Endothelial cell of umbilical vein (primary cell): ENCODE data around the gene KRTAP3-3. TPM values are rescaled to one million over a fixed set of nuclear protein-coding genes. Genes with fewer than 3 reads are reported as not detected.

ENCODE experiments used
- BruUV-seq: library from RNA; stranded (reverse); fragments of 400-500 nt; replicated peaks from 2 replicates; lab custom pipeline; 2021; lab: Mats Ljungman, UMichigan
- CTCF ChIA-PET: fragments of 300-600, 350-600 bp; sonication (Branson Sonifier 250); formaldehyde crosslinking; loops from one replicate; lab custom pipeline; 2021; ENCODE audit warnings: antibody characterized with exemption, inconsistent platforms; lab: Charles Lee
- POLR2A ChIA-PET: fragments of 300-600, 350-600 bp; sonication (Branson Sonifier 250); formaldehyde crosslinking; loops from one replicate; lab custom pipeline; 2021; ENCODE audit warnings: antibody characterized with exemption, inconsistent platforms; lab: Charles Lee
- DNase-seq: peaks from one replicate; pipeline ENCODE4 v3.0.0-alpha.2; 2011; ENCODE audit warnings: low read depth, low spot score
- FAIRE-seq: peaks from 2 replicates; lab custom pipeline; 2011; peaks lifted over from hg19 to GRCh38; lab: Jason Lieb, UNC
- H2AFZ ChIP-seq: 2 replicates; pipeline ENCODE4 v1.6.0; 2012; ENCODE audit warnings: low read depth, low read length, control low read depth, inconsistent platforms
- H3K27ac ChIP-seq: 2 replicates; pipeline ENCODE4 v1.5.1; 2011; ENCODE audit warnings: low read depth, mild to moderate bottlenecking, control low read depth, low read length, moderate library complexity; ENCODE audit not compliant: insufficient read depth
- H3K27me3 ChIP-seq, 2 experiments: 2 replicates each; pipeline versions ENCODE4 v1.6.0 to v1.6.1; 2011; ENCODE audit warnings: low read length in 2 of 2, mixed read lengths in 1 of 2; ENCODE audit not compliant: control insufficient read depth in 2 of 2, insufficient read depth in 2 of 2
- H3K36me3 ChIP-seq, 2 experiments: 2 replicates in 1 of 2; 3 replicates in 1 of 2; pipeline ENCODE4 v1.5.1; 2011; ENCODE audit warnings: low read length in 2 of 2, mild to moderate bottlenecking in 1 of 2, moderate library complexity in 1 of 2; ENCODE audit not compliant: control insufficient read depth in 2 of 2, insufficient read depth in 2 of 2; ENCODE audit errors: extremely low read depth in 1 of 2
- H3K4me1 ChIP-seq: 3 replicates; pipeline ENCODE4 v1.5.1; 2011; ENCODE audit warnings: mild to moderate bottlenecking, low read length; ENCODE audit not compliant: control insufficient read depth, insufficient read depth; ENCODE audit errors: extremely low read depth
- H3K4me2 ChIP-seq: 2 replicates; pipeline ENCODE4 v1.6.1; 2011; ENCODE audit warnings: low read length, control low read depth, mixed read lengths; ENCODE audit not compliant: insufficient read depth
- H3K4me3 ChIP-seq, 3 experiments: fragments of 200-600 bp in 1 of 3; sonication (generic), shearing (Covaris generic) in 1 of 3; replicated peaks in 1 of 3; 2 replicates each; pipeline ENCODE4 v1.5.1; 2011 to 2016; ENCODE audit warnings: control low read depth in 3 of 3, low read length in 3 of 3, mild to moderate bottlenecking in 2 of 3, inconsistent platforms in 1 of 3, low read depth in 1 of 3, moderate library complexity in 1 of 3; ENCODE audit not compliant: insufficient read depth in 1 of 3
- H3K79me2 ChIP-seq: 2 replicates; pipeline ENCODE4 v1.6.0; 2012; ENCODE audit warnings: low read length, inconsistent platforms; ENCODE audit not compliant: control insufficient read depth, insufficient read depth
- H3K9ac ChIP-seq: replicated peaks from 2 replicates; pipeline ENCODE3; 2011; ENCODE audit warnings: low read length, control low read depth; ENCODE audit not compliant: insufficient read depth; ENCODE audit errors: extremely low read depth
- H3K9me1 ChIP-seq: replicated peaks from 3 replicates; pipeline ENCODE4 v1.6.0; 2011; ENCODE audit warnings: mild to moderate bottlenecking, low read length; ENCODE audit not compliant: control insufficient read depth, insufficient read depth; ENCODE audit errors: extremely low read depth
- H3K9me3 ChIP-seq: replicated peaks from 2 replicates; pipeline ENCODE4 v1.5.1; 2012; ENCODE audit warnings: low read length, inconsistent platforms; ENCODE audit not compliant: control insufficient read depth, insufficient read depth
- H4K20me1 ChIP-seq: replicated peaks from 2 replicates; pipeline ENCODE3; 2011; ENCODE audit warnings: mild to moderate bottlenecking, low read length; ENCODE audit not compliant: control insufficient read depth, insufficient read depth; ENCODE audit errors: extremely low read depth
- FOS ChIP-seq: IDR thresholded peaks from 2 replicates; pipeline ENCODE4 v1.6.1; 2011; ENCODE audit warnings: mild to moderate bottlenecking, low read length, moderate library complexity, borderline replicate concordance; ENCODE audit not compliant: insufficient read depth
- JUN ChIP-seq: IDR thresholded peaks from 2 replicates; pipeline ENCODE4 v1.6.1; 2011; ENCODE audit warnings: borderline replicate concordance, low read depth; ENCODE audit not compliant: insufficient read length, insufficient read depth
- MYC ChIP-seq: IDR thresholded peaks from one replicate; pipeline ENCODE4 v1.6.1; 2011; ENCODE audit warnings: mild to moderate bottlenecking, low read depth, low read length
- dilution Hi-C: fragments of 300-500 bp; cut with MboI; formaldehyde crosslinking; loops from one replicate; pipeline ENCODE4 v1.15.0; 2019; ENCODE audit warnings: low sequenced_read_pairs; ENCODE audit not compliant: extremely low pct_ligation_motif_present
- intact Hi-C: fragments of 100-400 bp; cut with micrococcal nuclease; formaldehyde crosslinking; loops from one replicate; pipeline ENCODE4 v1.10.0; 2022
- polyA plus RNA-seq, 4 experiments: library from polyadenylated mRNA; depleted of rRNA in 3 of 4; stranded (reverse) in 3 of 4; unstranded in 1 of 4; fragments of >200 nt; gene quantifications; 2 replicates each; pipeline versions ENCODE4 v1.2.1 to v1.2.3, GENCODE V29; 2011 to 2012; ENCODE audit warnings: missing spikeins in 1 of 4
- total RNA-seq: library from RNA; stranded (reverse); gene quantifications from 2 replicates; pipeline ENCODE4 v1.2.3, GENCODE V29; 2021
- TF ChIP-seq, protein P1 (sequence below), 2 donors: IDR thresholded peaks; 1 replicate in 1 of 2; 2 replicates in 1 of 2; pipeline ENCODE4 v1.5.1; 2011; ENCODE audit warnings: low read length in 2 of 2, mild to moderate bottlenecking in 2 of 2, moderate library complexity in 2 of 2, control low read depth in 1 of 2, inconsistent platforms in 1 of 2, low read depth in 1 of 2; ENCODE audit not compliant: insufficient read depth in 1 of 2; ENCODE audit errors: extremely low read depth in 1 of 2

KRTAP3-3 gene
- total and polyA plus RNA-seq, 2 donors (not counting 3 experiments of a cell fraction or from before 2014, with no cell fraction given) = not detected

- ChIA-PET POLR2A (no interaction called here), CTCF (no interaction called here)
- Histone ChIP-seq H3K27ac (no peak overlapping the region), H4K20me1 (no peaks in the 10 kb centered on the region), H3K27me3 (peaks cover 2 to 3% of the 10 kb centered on the region in 2 experiments), H3K9ac (no peak overlapping the region), H3K4me1 (no peaks in the 10 kb centered on the region), H3K9me3 (no peaks in the 10 kb centered on the region), H2AFZ (no peak overlapping the region), H3K36me3 (no peaks in the 10 kb centered on the region), H3K4me3 (no peak overlapping the region), H3K9me1 (no peaks in the 10 kb centered on the region), H3K4me2 (no peak overlapping the region), H3K79me2 (no peaks in the 10 kb centered on the region)
- dilution Hi-C loops (no loop called here), intact Hi-C loops (no loop called here)
- TF ChIP-seq JUN (no peak), FOS (no peak), MYC (no peak)
- TF ChIP-seq, protein P1, sequence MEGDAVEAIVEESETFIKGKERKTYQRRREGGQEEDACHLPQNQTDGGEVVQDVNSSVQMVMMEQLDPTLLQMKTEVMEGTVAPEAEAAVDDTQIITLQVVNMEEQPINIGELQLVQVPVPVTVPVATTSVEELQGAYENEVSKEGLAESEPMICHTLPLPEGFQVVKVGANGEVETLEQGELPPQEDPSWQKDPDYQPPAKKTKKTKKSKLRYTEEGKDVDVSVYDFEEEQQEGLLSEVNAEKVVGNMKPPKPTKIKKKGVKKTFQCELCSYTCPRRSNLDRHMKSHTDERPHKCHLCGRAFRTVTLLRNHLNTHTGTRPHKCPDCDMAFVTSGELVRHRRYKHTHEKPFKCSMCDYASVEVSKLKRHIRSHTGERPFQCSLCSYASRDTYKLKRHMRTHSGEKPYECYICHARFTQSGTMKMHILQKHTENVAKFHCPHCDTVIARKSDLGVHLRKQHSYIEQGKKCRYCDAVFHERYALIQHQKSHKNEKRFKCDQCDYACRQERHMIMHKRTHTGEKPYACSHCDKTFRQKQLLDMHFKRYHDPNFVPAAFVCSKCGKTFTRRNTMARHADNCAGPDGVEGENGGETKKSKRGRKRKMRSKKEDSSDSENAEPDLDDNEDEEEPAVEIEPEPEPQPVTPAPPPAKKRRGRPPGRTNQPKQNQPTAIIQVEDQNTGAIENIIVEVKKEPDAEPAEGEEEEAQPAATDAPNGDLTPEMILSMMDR (IDR thresholded peaks at IDR 0.05; ENCODE audit: extremely low read depth in 1 of 2, insufficient read depth in 1 of 2, low read depth in 1 of 2, low read length in 2 of 2) = no peak
- no TSS peak for BruUV-seq
- FAIRE-seq (no peak), DNase-seq (no peak)
These were observed 1.2 kb upstream of the KRTAP3-3 start for GRCh38 chr17:40995116-40995515.

- ChIA-PET CTCF (interaction anchor here (1.4 kb wide), 1 partner anchor 30 kb away, joined by 3 read pairs; no protein-coding TSS in a partner anchor), POLR2A (no interaction called here)
- Histone ChIP-seq H3K36me3 (no peaks in the 10 kb centered on the region), H2AFZ (no peak overlapping the region), H3K9me3 (no peaks in the 10 kb centered on the region), H3K79me2 (no peaks in the 10 kb centered on the region), H3K27me3 (peaks cover 2 to 3% of the 10 kb centered on the region in 2 experiments), H3K4me2 (no peak overlapping the region), H3K4me3 (no peak overlapping the region), H3K27ac (no peak overlapping the region), H3K4me1 (no peaks in the 10 kb centered on the region), H3K9me1 (no peaks in the 10 kb centered on the region), H4K20me1 (no peaks in the 10 kb centered on the region), H3K9ac (no peak overlapping the region)
- no peak for TF ChIP-seq FOS
- DNase-seq (no peak), FAIRE-seq (no peak)
- intact Hi-C loops (no loop called here), dilution Hi-C loops (no loop called here)
- no TSS peak for BruUV-seq
These were observed 880 bp downstream of the KRTAP3-3 start for GRCh38 chr17:40993084-40993483.
